Endodermal cell (in vitro differentiated cells): Measurements from ENCODE around the gene MRS2. TPM values are rescaled to one million over a fixed set of nuclear protein-coding genes. Genes with fewer than 3 reads are reported as not detected.

ENCODE experiments used
- DNase-seq: peaks from one replicate; pipeline ENCODE4 v3.0.0-alpha.2; 2017
- H3K27ac ChIP-seq: 2 replicates; pipeline ENCODE4 v1.5.1; 2013; ENCODE audit warnings: mild to moderate bottlenecking, low read depth, low read length, moderate library complexity
- H3K27me3 ChIP-seq: 2 replicates; pipeline ENCODE4 v1.6.1; 2013; ENCODE audit warnings: mild to moderate bottlenecking, low read length, moderate library complexity; ENCODE audit not compliant: insufficient read depth, control insufficient read depth, poor library complexity, severe bottlenecking
- H3K36me3 ChIP-seq: 2 replicates; pipeline ENCODE4 v1.7.0; 2013; ENCODE audit warnings: mild to moderate bottlenecking, low read length, moderate library complexity; ENCODE audit not compliant: control insufficient read depth, insufficient read depth
- H3K4me1 ChIP-seq: one replicate; pipeline ENCODE4 v1.7.0; 2013; ENCODE audit warnings: low read length; ENCODE audit not compliant: control insufficient read depth, insufficient read depth
- H3K4me3 ChIP-seq: 2 replicates; pipeline ENCODE4 v1.5.1; 2013; ENCODE audit warnings: mild to moderate bottlenecking, low read length, moderate library complexity
- H3K9ac ChIP-seq: 2 replicates; pipeline ENCODE4 v1.6.1; 2013; ENCODE audit warnings: mild to moderate bottlenecking, low read length, moderate library complexity; ENCODE audit not compliant: poor library complexity, severe bottlenecking; ENCODE audit errors: extremely low read depth
- H3K9me3 ChIP-seq: 2 replicates; pipeline ENCODE4 v1.6.1; 2013; ENCODE audit warnings: mild to moderate bottlenecking, low read length, moderate library complexity; ENCODE audit not compliant: control insufficient read depth
- H3K27ac Mint-ChIP-seq: 2 replicates; pipeline ENCODE4 v1.8.0; 2020; ENCODE audit warnings: mixed read lengths
- H3K27me3 Mint-ChIP-seq: 2 replicates; pipeline ENCODE4 v1.8.0; 2021; ENCODE audit warnings: mild to moderate bottlenecking, mixed read lengths; ENCODE audit not compliant: insufficient read depth
- H3K36me3 Mint-ChIP-seq: 2 replicates; pipeline ENCODE4 v1.8.0; 2020; ENCODE audit warnings: low read depth, mixed read lengths
- H3K4me1 Mint-ChIP-seq: 2 replicates; pipeline ENCODE4 v1.8.0; 2020; ENCODE audit warnings: mixed read lengths
- H3K4me3 Mint-ChIP-seq: 2 replicates; pipeline ENCODE4 v1.8.0; 2020; ENCODE audit warnings: mild to moderate bottlenecking, moderate library complexity, mixed read lengths
- H3K9me3 Mint-ChIP-seq: 2 replicates; pipeline ENCODE4 v1.8.0; 2020; ENCODE audit warnings: mild to moderate bottlenecking, mixed read lengths
- WGBS, 2 experiments: methylation state at CpG; one replicate each; pipeline versions ENCODE4 v1.1.5 to v1.1.7; 2013; ENCODE audit warnings: missing lambda C conversion rate in 2 of 2, mixed read lengths in 1 of 2; ENCODE audit not compliant: insufficient coverage in 1 of 2, insufficient read length in 1 of 2; 5-methylcytosine and 5-hydroxymethylcytosine counted together
- total RNA-seq, 2 donors: library from RNA; stranded (reverse); fragmentation: NEBNext Ultra II Directional in 1 of 2; extraction: Animal tissue kit (Norgen Biotek cat#: 25700) in 1 of 2; gene quantifications; 2 replicates in 1 of 2; 3 replicates in 1 of 2; pipeline ENCODE4 v1.2.1, GENCODE V29; 2021
- TF ChIP-seq, protein P1 (sequence below): fragments of 200-600 bp; sonication (generic); conservative IDR thresholded peaks from 2 replicates; pipeline ENCODE4 v1.5.0; 2021; ENCODE audit warnings: antibody characterized with exemption, mild to moderate bottlenecking

The MRS2 gene
- total RNA-seq, 2 donors from 2014 or later, result 45.4 to 51.8 TPM

GRCh38 chr6:24460966-24461365 is 58.2 kb downstream of the MRS2 start:
- Histone ChIP-seq H3K36me3 (no peaks in the 10 kb centered on the region), H3K27ac (no peak overlapping the region), H3K9me3 (no peaks in the 10 kb centered on the region), H3K27me3 (no peaks in the 10 kb centered on the region), H3K4me3 (no peak overlapping the region), H3K9ac (no peak overlapping the region), H3K4me1 (no peaks in the 10 kb centered on the region)
- H3K36me3 Mint-ChIP-seq, result peaks cover 4% of the 10 kb centered on the region
- peak; percentile 3 for DNase-seq
- H3K4me1 Mint-ChIP-seq, result no peaks in the 10 kb centered on the region
- H3K4me3 Mint-ChIP-seq, result no peak overlapping the region
- H3K27ac Mint-ChIP-seq, result no peak overlapping the region
- no peaks in the 10 kb centered on the region for H3K27me3 Mint-ChIP-seq
- TF ChIP-seq, protein P1, sequence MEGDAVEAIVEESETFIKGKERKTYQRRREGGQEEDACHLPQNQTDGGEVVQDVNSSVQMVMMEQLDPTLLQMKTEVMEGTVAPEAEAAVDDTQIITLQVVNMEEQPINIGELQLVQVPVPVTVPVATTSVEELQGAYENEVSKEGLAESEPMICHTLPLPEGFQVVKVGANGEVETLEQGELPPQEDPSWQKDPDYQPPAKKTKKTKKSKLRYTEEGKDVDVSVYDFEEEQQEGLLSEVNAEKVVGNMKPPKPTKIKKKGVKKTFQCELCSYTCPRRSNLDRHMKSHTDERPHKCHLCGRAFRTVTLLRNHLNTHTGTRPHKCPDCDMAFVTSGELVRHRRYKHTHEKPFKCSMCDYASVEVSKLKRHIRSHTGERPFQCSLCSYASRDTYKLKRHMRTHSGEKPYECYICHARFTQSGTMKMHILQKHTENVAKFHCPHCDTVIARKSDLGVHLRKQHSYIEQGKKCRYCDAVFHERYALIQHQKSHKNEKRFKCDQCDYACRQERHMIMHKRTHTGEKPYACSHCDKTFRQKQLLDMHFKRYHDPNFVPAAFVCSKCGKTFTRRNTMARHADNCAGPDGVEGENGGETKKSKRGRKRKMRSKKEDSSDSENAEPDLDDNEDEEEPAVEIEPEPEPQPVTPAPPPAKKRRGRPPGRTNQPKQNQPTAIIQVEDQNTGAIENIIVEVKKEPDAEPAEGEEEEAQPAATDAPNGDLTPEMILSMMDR, result no peak
- no peaks in the 10 kb centered on the region for H3K9me3 Mint-ChIP-seq
- 87 to 92% methylated on average over 2 to 4 of the region's 4 CpGs for whole genome bisulfite sequencing, 2 experiments

GRCh38 chr6:24464253-24465038 is 61.7 kb downstream of the MRS2 start:
- no peaks in the 10 kb centered on the region for H3K27me3 ChIP-seq
- H3K36me3 ChIP-seq, result no peaks in the 10 kb centered on the region
- Mint-ChIP-seq H3K4me1 (no peaks in the 10 kb centered on the region), H3K9me3 (no peaks in the 10 kb centered on the region), H3K4me3 (no peak overlapping the region), H3K36me3 (no peaks in the 10 kb centered on the region), H3K27me3 (no peaks in the 10 kb centered on the region), H3K27ac (no peak overlapping the region)
- WGBS, 2 experiments, result 89 to 97% methylated on average over 6 to 11 of the region's 11 CpGs
- no peaks in the 10 kb centered on the region for H3K4me1 ChIP-seq
- TF ChIP-seq, protein P1, result no peak
- H3K9me3 ChIP-seq, result no peaks in the 10 kb centered on the region
- no peak for DNase-seq
- H3K9ac ChIP-seq, result no peak overlapping the region
- no peak overlapping the region for H3K27ac ChIP-seq
- no peak overlapping the region for H3K4me3 ChIP-seq

DNA sequence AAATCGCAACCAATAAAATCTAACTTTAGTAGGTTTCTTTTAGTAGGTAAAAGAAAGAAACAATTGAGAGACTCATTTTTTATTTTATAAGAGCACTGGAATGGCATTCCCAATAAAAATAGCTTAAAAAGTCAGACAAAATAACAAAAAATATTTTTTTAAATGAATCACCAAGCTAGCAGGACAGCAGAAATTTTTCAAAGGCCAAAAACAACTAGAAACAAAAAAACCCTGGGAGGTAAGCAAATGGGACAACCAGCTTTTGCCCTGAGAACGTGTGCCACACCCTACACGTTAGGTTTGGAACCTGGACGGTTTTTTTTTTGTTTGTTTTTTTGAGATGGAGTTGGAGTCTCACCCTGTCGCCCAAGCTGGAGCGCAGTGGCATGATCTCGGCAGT is 67.1 kb downstream of the MRS2 start:
- Histone ChIP-seq H3K4me3 (no peak overlapping the region), H3K36me3 (no peaks in the 10 kb centered on the region), H3K4me1 (no peaks in the 10 kb centered on the region), H3K27me3 (no peaks in the 10 kb centered on the region), H3K9ac (no peak overlapping the region), H3K9me3 (no peaks in the 10 kb centered on the region), H3K27ac (no peak overlapping the region)
- H3K36me3 Mint-ChIP-seq, result no peaks in the 10 kb centered on the region
- no peak overlapping the region for H3K27ac Mint-ChIP-seq
- 91 to 94% methylated on average over 3 to 6 of the region's 7 CpGs for WGBS, 2 experiments
- H3K9me3 Mint-ChIP-seq, result no peaks in the 10 kb centered on the region
- H3K4me1 Mint-ChIP-seq, result no peaks in the 10 kb centered on the region
- TF ChIP-seq, protein P1, result no peak
- no peak for DNase-seq
- H3K4me3 Mint-ChIP-seq, result no peak overlapping the region
- H3K27me3 Mint-ChIP-seq, result no peaks in the 10 kb centered on the region
